LoVo (cell line): Measurements from ENCODE around the gene ACP5.

Experiments used
- DNase-seq: peaks from one replicate; pipeline ENCODE4 v3.0.0-alpha.2; 2016; ENCODE audit warnings: low spot score

The ACP5 gene

GRCh38 chr19:11547929-11548700 lies 29.3 kb downstream of the ACP5 start:
- DNase-seq: no peak

GRCh38 chr19:11541238-11541637 lies 36.2 kb downstream of the ACP5 start:
- DNase-seq: no peak

GRCh38 chr19:11540645-11541044 lies 36.8 kb downstream of the ACP5 start:
- no peak for DNase-seq

GRCh38 chr19:11539495-11540365 lies 37.7 kb downstream of the ACP5 start:
- DNase-seq: no peak

- no peak for DNase-seq
These were observed 39.0 kb downstream of the ACP5 start, which contains the start of gene CNN1 for GRCh38 chr19:11538232-11539036. Gene CNN1 (plus strand): TSS chr19:11538851. CDS start chr19:11538928, 77 bp downstream.

GRCh38 chr19:11535792-11536595 lies 41.5 kb downstream of the ACP5 start:
- DNase-seq: peak; percentile 89

GRCh38 chr19:11534948-11535347 lies 42.5 kb downstream of the ACP5 start:
- DNase-seq: no peak

- no peak for DNase-seq
These were observed 42.9 kb downstream of the ACP5 start for GRCh38 chr19:11534538-11534937.

GRCh38 chr19:11530432-11530831 lies 47.0 kb downstream of the ACP5 start:
- peak; percentile 33 for DNase-seq

GRCh38 chr19:11528551-11529341 lies 48.7 kb downstream of the ACP5 start, which contains the start of gene ECSIT:
Gene ECSIT (minus strand): TSS chr19:11529134. CDS start chr19:11519170, 9,964 bp downstream.
- peak; percentile 97 for DNase-seq
